K562 (cell line): Measurements from ENCODE around the gene PICK1. TPM values are rescaled to one million over a fixed set of nuclear protein-coding genes. Genes with fewer than 3 reads are reported as not detected.

Source experiments
- ATF1 ChIP-seq, 2 experiments: fragments of 450-650 bp in 1 of 2; IDR thresholded peaks; 2 replicates each; pipeline ENCODE4 v1.6.1; 2016; ENCODE audit warnings: missing compliant biosample characterization in 1 of 2, missing genetic modification characterization in 1 of 2
- BHLHE40 ChIP-seq: IDR thresholded peaks from 2 replicates; pipeline ENCODE4 v1.6.1; 2011; ENCODE audit warnings: low read length, improper control_type of control experiment
- CBFA2T2 ChIP-seq: fragments of 450-650 bp; conservative IDR thresholded peaks from 2 replicates; pipeline ENCODE4 v1.6.1; 2017; ENCODE audit warnings: mild to moderate bottlenecking
- DPF2 ChIP-seq: fragments of 450-650 bp; IDR thresholded peaks from 2 replicates; pipeline ENCODE4 v1.6.1; 2016
- ERF ChIP-seq: fragments of 450-650 bp; formaldehyde crosslinking; IDR thresholded peaks from 2 replicates; pipeline ENCODE4 v1.4.0; 2020; ENCODE audit warnings: mild to moderate bottlenecking, mixed read lengths
- ETV6 ChIP-seq, 3 experiments: fragments of 150-350 bp in 1 of 3; sonication (generic) in 1 of 3; formaldehyde crosslinking in 1 of 3; IDR thresholded peaks; 2 replicates each; pipeline versions ENCODE4 v1.6.1 to v1.8.0; 2014 to 2022; ENCODE audit warnings: borderline replicate concordance in 2 of 3, low read depth in 2 of 3, antibody characterized with exemption in 1 of 3, low read length in 1 of 3, mild to moderate bottlenecking in 1 of 3, missing genetic modification reagents in 1 of 3
- GTF2B ChIP-seq: IDR thresholded peaks from 2 replicates; pipeline ENCODE4 v1.6.1; 2011; ENCODE audit not compliant: insufficient read length; ENCODE audit errors: extremely low read depth
- HMG20A ChIP-seq: fragments of 450-650 bp; formaldehyde crosslinking; conservative IDR thresholded peaks from 2 replicates; pipeline ENCODE4 v1.4.0; 2020; ENCODE audit warnings: mild to moderate bottlenecking, mixed read lengths
- ILK ChIP-seq: fragments of 450-650 bp; IDR thresholded peaks from 2 replicates; pipeline ENCODE4 v1.6.1; 2016; ENCODE audit warnings: missing genetic modification characterization, low read depth, mild to moderate bottlenecking, missing compliant biosample characterization, moderate library complexity, borderline replicate concordance
- LEF1 ChIP-seq: fragments of 450-650 bp; IDR thresholded peaks from 2 replicates; pipeline ENCODE4 v1.6.1; 2016; ENCODE audit warnings: mild to moderate bottlenecking
- MCM2 ChIP-seq: fragments of 450-650 bp; IDR thresholded peaks from 2 replicates; pipeline ENCODE4 v1.6.1; 2017; ENCODE audit warnings: low read depth, mild to moderate bottlenecking
- MCM7 ChIP-seq, 2 experiments: fragments of 450-650 bp; IDR thresholded peaks; 2 replicates each; pipeline ENCODE4 v1.6.1; 2016 to 2018
- NCOA1 ChIP-seq: fragments of 450-650 bp; IDR thresholded peaks from 2 replicates; pipeline ENCODE4 v1.6.1; 2016; ENCODE audit warnings: low read depth
- POLR2AphosphoS2 ChIP-seq: IDR thresholded peaks from 2 replicates; pipeline ENCODE4 v1.6.1; 2012; ENCODE audit warnings: low read length, improper control_type of control experiment
- PREB ChIP-seq: sonication (generic); formaldehyde crosslinking; IDR thresholded peaks from 2 replicates; pipeline ENCODE4 v1.8.1; 2023; ENCODE audit warnings: mild to moderate bottlenecking, missing genetic modification reagents
- SIN3A ChIP-seq, 2 experiments: fragments of 150-350 bp in 1 of 2; IDR thresholded peaks; 2 replicates each; pipeline ENCODE4 v1.6.1; 2011 to 2016; ENCODE audit warnings: borderline replicate concordance in 2 of 2, low read depth in 2 of 2, low read length in 2 of 2, mild to moderate bottlenecking in 2 of 2, moderate library complexity in 2 of 2; ENCODE audit not compliant: control insufficient read depth in 1 of 2
- SIN3B ChIP-seq: fragments of 450-650 bp; IDR thresholded peaks from 2 replicates; pipeline ENCODE4 v1.6.1; 2017; ENCODE audit warnings: low read depth, mild to moderate bottlenecking, moderate library complexity
- SOX6 ChIP-seq: fragments of 450-650 bp; IDR thresholded peaks from 2 replicates; pipeline ENCODE4 v1.6.1; 2014; ENCODE audit warnings: mild to moderate bottlenecking
- STAT5B ChIP-seq: fragments of 250-450 bp; sonication (Bioruptor Pico); IDR thresholded peaks from 2 replicates; pipeline ENCODE4 v1.8.0; 2021; ENCODE audit warnings: mild to moderate bottlenecking, inconsistent platforms
- THRAP3 ChIP-seq: fragments of 450-650 bp; IDR thresholded peaks from 2 replicates; pipeline ENCODE4 v1.6.1; 2016; ENCODE audit warnings: mild to moderate bottlenecking, inconsistent platforms, borderline replicate concordance
- VEZF1 ChIP-seq: fragments of 200-800 bp; sonication (Bioruptor generic); IDR thresholded peaks from 2 replicates; pipeline ENCODE4 v1.6.1; 2017; ENCODE audit warnings: missing genetic modification characterization, missing compliant biosample characterization
- ZFP36 ChIP-seq: fragments of 150-350 bp; IDR thresholded peaks from 2 replicates; pipeline ENCODE4 v1.6.1; 2018; ENCODE audit warnings: low read length, low read depth; ENCODE audit not compliant: partially characterized antibody
- ZNF280A ChIP-seq: fragments of 450-650 bp; IDR thresholded peaks from 2 replicates; pipeline ENCODE4 v1.6.1; 2018; ENCODE audit warnings: mild to moderate bottlenecking, low read depth; ENCODE audit not compliant: partially characterized antibody
- ZNF668 ChIP-seq: fragments of 250-450 bp; sonication (Bioruptor Pico); IDR thresholded peaks from 2 replicates; pipeline ENCODE4 v1.8.0; 2022; ENCODE audit warnings: mild to moderate bottlenecking, inconsistent platforms
- polyA plus RNA-seq, 8 experiments: library from polyadenylated mRNA; depleted of rRNA in 4 of 8; stranded (reverse) in 5 of 8; unstranded in 3 of 8; fragments of >200 nt; fragmentation: Nextera tagmentation in 2 of 8; fragmentation: Illumina TruSeq in 1 of 8; extraction: Ambion mirVana in 2 of 8; extraction: Trizol in 1 of 8; gene quantifications; 2 replicates each; pipeline versions ENCODE4 v1.2.1 to v1.2.3, GENCODE V29; 2011 to 2014; ENCODE audit warnings: inconsistent platforms in 1 of 8, missing spikeins in 1 of 8
- total RNA-seq, 7 experiments: library from RNA; depleted of rRNA in 6 of 7; stranded (reverse); fragments of >200 nt in 6 of 7; fragmentation: Illumina TruSeq in 2 of 7; extraction: Trizol in 2 of 7; gene quantifications; 2 replicates each; pipeline versions ENCODE4 v1.2.1 to v1.2.3, GENCODE V29; 2011 to 2021; ENCODE audit warnings: low replicate concordance in 1 of 7

The PICK1 gene
- total and polyA plus RNA-seq, 9 of the 15 experiments (the other 6 are each of a cell fraction or from before 2014, with no cell fraction given): 0.06 to 11.0 (median 7.9) TPM; not detected in 1

GRCh38 chr22:38056969-38057891 is at the start of gene PICK1 (continued):
- TF ChIP-seq ZNF280A: no peak
- no peak for TF ChIP-seq CBFA2T2
- TF ChIP-seq ZFP36: no peak
- TF ChIP-seq ZNF668 (CRISPR knock-in tag): no peak
- no peak for TF ChIP-seq NCOA1
- TF ChIP-seq ILK: no peak
- TF ChIP-seq MCM7 (IDR thresholded peaks at IDR 0.05): no peak
- TF ChIP-seq VEZF1 (CRISPR knock-in tag): peak; percentile 63
- no peak for TF ChIP-seq MCM2
- TF ChIP-seq SIN3A (IDR thresholded peaks at IDR 0.05; ENCODE audit: borderline replicate concordance in 2 of 2, control insufficient read depth in 1 of 2, low read depth in 2 of 2, low read length in 2 of 2): no peak
- TF ChIP-seq STAT5B (CRISPR knock-in tag): no peak
- no peak for TF ChIP-seq LEF1
- TF ChIP-seq SOX6: no peak
- no peak for TF ChIP-seq ETV6 (IDR thresholded peaks at IDR 0.05; ENCODE audit: borderline replicate concordance in 1 of 2, low read depth in 2 of 2, low read length in 1 of 2)
- TF ChIP-seq ETV6 (CRISPR knock-in tag; IDR thresholded peaks at IDR 0.05; ENCODE audit: borderline replicate concordance): no peak
- no peak for TF ChIP-seq HMG20A (CRISPR knock-in tag)
- TF ChIP-seq POLR2AphosphoS2: no peak
- TF ChIP-seq DPF2: no peak
- no peak for TF ChIP-seq BHLHE40
- TF ChIP-seq SIN3B: peak; percentile 8; the same call in 1 of the 2 replicates
- TF ChIP-seq THRAP3: no peak
- TF ChIP-seq PREB (CRISPR knock-in tag): no peak
- TF ChIP-seq ERF (CRISPR knock-in tag): no peak
- TF ChIP-seq ATF1 (CRISPR knock-in tag; IDR thresholded peaks at IDR 0.05): no peak
- TF ChIP-seq ATF1 (tag; IDR thresholded peaks at IDR 0.05): peak; percentile 96
- TF ChIP-seq GTF2B: no peak
